NCI-H748 (cell line): ENCODE data around the gene SLC39A5.
A peak's percentile ranks its signal among the peaks of the same experiment; 100 is the strongest.
"Not testable (repeated sequence)": the region's sequence is repeated elsewhere in the genome, so short reads cannot be mapped to it uniquely, and the experiment has no call there.

Experiments
- DNase-seq: peaks from one replicate; lab custom pipeline; 2025; ENCODE audit not compliant: unreplicated experiment; lab: John Stamatoyannopoulos, UW

The SLC39A5 gene

GRCh38 chr12:56229916-56230431 is at the start of gene SLC39A5:
Gene SLC39A5 (plus strand): TSS chr12:56230051. CDS start chr12:56231275, 1,224 bp downstream.
- no peak for DNase-seq

- DNase-seq, result no peak
Observed at GRCh38 chr12:56186957-56187356, 42.9 kb upstream of the SLC39A5 start.

- DNase-seq, result no peak
Observed at GRCh38 chr12:56188131-56188777, 41.6 kb upstream of the SLC39A5 start.

GRCh38 chr12:56188778-56189098 is 41.1 kb upstream of the SLC39A5 start:
- DNase-seq, result peak; percentile 64

GRCh38 chr12:56189099-56189917 is 40.5 kb upstream of the SLC39A5 start, which contains the start of gene SMARCC2:
Gene SMARCC2 (minus strand): TSS chr12:56189483. CDS start chr12:56189461, 22 bp downstream.
- DNase-seq, result peak; percentile 93

- peak; percentile 89 for DNase-seq
Observed at GRCh38 chr12:56189918-56190694, 39.7 kb upstream of the SLC39A5 start.

GRCh38 chr12:56190695-56191155 is 39.1 kb upstream of the SLC39A5 start:
- DNase-seq, result peak; percentile 59

GRCh38 chr12:56192582-56192981 is 37.3 kb upstream of the SLC39A5 start:
- no peak for DNase-seq

GRCh38 chr12:56193025-56193578 is 36.7 kb upstream of the SLC39A5 start:
- peak; percentile 92 for DNase-seq

GRCh38 chr12:56196818-56197550 is 32.9 kb upstream of the SLC39A5 start:
- DNase-seq, result not testable (repeated sequence)

- DNase-seq, result no peak
Observed at GRCh38 chr12:56197921-56198635, 31.8 kb upstream of the SLC39A5 start.

- DNase-seq, result no peak
Observed at GRCh38 chr12:56198836-56199235, 31.0 kb upstream of the SLC39A5 start.

- DNase-seq, result no peak
Observed at GRCh38 chr12:56202366-56202765, 27.5 kb upstream of the SLC39A5 start.

GRCh38 chr12:56202838-56203237 is 27.0 kb upstream of the SLC39A5 start:
- no peak for DNase-seq

GRCh38 chr12:56204275-56204674 is 25.6 kb upstream of the SLC39A5 start:
- DNase-seq, result no peak

GRCh38 chr12:56205445-56205844 is 24.4 kb upstream of the SLC39A5 start:
- DNase-seq, result no peak

GRCh38 chr12:56206452-56207166 is 23.2 kb upstream of the SLC39A5 start:
- DNase-seq, result peak; percentile 44

- DNase-seq, result no peak
Observed at GRCh38 chr12:56208006-56208405, 21.8 kb upstream of the SLC39A5 start.

GRCh38 chr12:56212361-56212760 is 17.5 kb upstream of the SLC39A5 start:
- DNase-seq, result no peak
